Neural cell (in vitro differentiated cells): ENCODE measurements around the gene KRTAP22-2. TPM values are rescaled to one million over a fixed set of nuclear protein-coding genes. Genes with fewer than 3 reads are reported as not detected.
A peak's percentile ranks its signal among the peaks of the same experiment; 100 is the strongest.

Experiments used
- H2AFZ ChIP-seq: fragments of 200-600, 300-800 bp; sonication (generic), shearing (Covaris generic); 2 replicates; pipeline ENCODE4 v1.6.0; 2014; ENCODE audit warnings: low read depth, mild to moderate bottlenecking, antibody characterized with exemption, low read length, moderate library complexity
- H3F3A ChIP-seq: fragments of 200-600 bp; shearing (Covaris generic); 2 replicates; pipeline ENCODE4 v1.6.1; 2016; ENCODE audit warnings: mild to moderate bottlenecking, moderate library complexity, mixed read lengths, antibody characterized with exemption, low read length; ENCODE audit not compliant: insufficient read depth, poor library complexity, severe bottlenecking
- H3K27ac ChIP-seq: fragments of 200-600, 300-800 bp; sonication (generic), shearing (Covaris generic); 2 replicates; pipeline ENCODE4 v1.5.1; 2014; ENCODE audit warnings: mild to moderate bottlenecking, low read length, moderate library complexity
- H3K27me3 ChIP-seq: fragments of 300-800, 200-600 bp; sonication (generic), shearing (Covaris generic); 2 replicates; pipeline ENCODE4 v1.6.0; 2014; ENCODE audit warnings: mild to moderate bottlenecking, low read depth, low read length, moderate library complexity; ENCODE audit not compliant: insufficient read depth
- H3K36me3 ChIP-seq: fragments of 300-800, 200-600 bp; sonication (generic), shearing (Covaris generic); 2 replicates; pipeline ENCODE4 v1.5.1; 2014; ENCODE audit warnings: mild to moderate bottlenecking, antibody characterized with exemption, low read length, moderate library complexity; ENCODE audit not compliant: insufficient read depth
- H3K4me2 ChIP-seq: fragments of 300-800, 200-600 bp; sonication (generic), shearing (Covaris generic); 2 replicates; pipeline ENCODE4 v1.6.0; 2014; ENCODE audit warnings: mild to moderate bottlenecking, low read length
- H3K4me3 ChIP-seq: fragments of 300-800, 200-600 bp; sonication (generic), shearing (Covaris generic); 2 replicates; pipeline ENCODE4 v1.5.1; 2014; ENCODE audit warnings: mild to moderate bottlenecking, low read length, moderate library complexity
- H3K79me2 ChIP-seq: fragments of 200-600 bp; shearing (Covaris generic); replicated peaks from 2 replicates; pipeline ENCODE4 v1.6.0; 2014; ENCODE audit warnings: mild to moderate bottlenecking, low read length, moderate library complexity; ENCODE audit not compliant: insufficient read depth
- H3K9ac ChIP-seq: fragments of 300-800, 200-600 bp; sonication (generic), shearing (Covaris generic); 2 replicates; pipeline ENCODE4 v1.6.1; 2016; ENCODE audit warnings: mild to moderate bottlenecking, low read length, mixed read lengths
- H3K9me2 ChIP-seq: fragments of 200-600 bp; shearing (Covaris generic); 2 replicates; pipeline ENCODE4 v1.6.1; 2016; ENCODE audit warnings: mild to moderate bottlenecking, low read length, mixed read lengths; ENCODE audit not compliant: insufficient read depth
- H3K9me3 ChIP-seq: fragments of 200-600, 300-800 bp; sonication (generic), shearing (Covaris generic); 2 replicates; pipeline ENCODE4 v1.6.1; 2016; ENCODE audit warnings: mild to moderate bottlenecking, mixed run types, low read length, moderate library complexity, mixed read lengths
- H4K20me1 ChIP-seq: fragments of 200-600 bp; shearing (Covaris generic); 2 replicates; pipeline ENCODE4 v1.6.1; 2016; ENCODE audit warnings: mild to moderate bottlenecking, mixed run types; ENCODE audit not compliant: insufficient read depth
- EP300 ChIP-seq: fragments of 450-650 bp; conservative IDR thresholded peaks from 2 replicates; pipeline ENCODE4 v1.6.1; 2014; ENCODE audit warnings: antibody characterized with exemption, mild to moderate bottlenecking, moderate library complexity; ENCODE audit not compliant: poor library complexity, severe bottlenecking
- EZH2 ChIP-seq: fragments of 200-600, 300-800 bp; shearing (Covaris generic), sonication (generic); IDR thresholded peaks from 2 replicates; pipeline ENCODE4 v1.6.1; 2014; ENCODE audit warnings: antibody characterized with exemption, low read length, borderline replicate concordance, mild to moderate bottlenecking; ENCODE audit not compliant: insufficient read depth, poor library complexity, severe bottlenecking
- MXI1 ChIP-seq: fragments of 450-650 bp; conservative IDR thresholded peaks from 2 replicates; pipeline ENCODE4 v1.6.1; 2014; ENCODE audit warnings: antibody characterized with exemption, mild to moderate bottlenecking; ENCODE audit not compliant: poor library complexity, severe bottlenecking
- POLR2AphosphoS5 ChIP-seq: IDR thresholded peaks from 2 replicates; pipeline ENCODE4 v1.6.1; 2012
- RAD21 ChIP-seq: fragments of 450-650 bp; conservative IDR thresholded peaks from 2 replicates; pipeline ENCODE4 v1.6.1; 2014; ENCODE audit warnings: antibody characterized with exemption, mild to moderate bottlenecking, moderate library complexity
- REST ChIP-seq: IDR thresholded peaks from 2 replicates; pipeline ENCODE4 v1.6.1; 2012; ENCODE audit warnings: borderline replicate concordance
- SMC3 ChIP-seq: fragments of 450-650 bp; conservative IDR thresholded peaks from 2 replicates; pipeline ENCODE4 v1.6.1; 2014; ENCODE audit warnings: antibody characterized with exemption, mild to moderate bottlenecking, moderate library complexity; ENCODE audit not compliant: poor library complexity
- TAF1 ChIP-seq: IDR thresholded peaks from 2 replicates; pipeline ENCODE4 v1.6.1; 2012; ENCODE audit warnings: low read depth
- polyA plus RNA-seq: library from polyadenylated mRNA; depleted of rRNA; stranded (reverse); fragments of >200 nt; gene quantifications from 2 replicates; pipeline ENCODE4 v1.2.3, GENCODE V29; 2014
- TF ChIP-seq, protein P1 (sequence below): fragments of 450-650 bp; IDR thresholded peaks from 2 replicates; pipeline ENCODE4 v1.5.1; 2014; ENCODE audit warnings: antibody characterized with exemption, mild to moderate bottlenecking, moderate library complexity; ENCODE audit not compliant: poor library complexity, severe bottlenecking

The KRTAP22-2 gene
- polyA plus RNA-seq, 1 donor from 2014 or later = not detected

GRCh38 chr21:30582870-30583269 is 7.3 kb downstream of the KRTAP22-2 start:
- Histone ChIP-seq H3F3A (no peaks in the 10 kb centered on the region), H3K27me3 (no peaks in the 10 kb centered on the region), H2AFZ (no peak overlapping the region), H3K4me2 (no peak overlapping the region), H3K9me2 (no peaks in the 10 kb centered on the region), H3K36me3 (no peaks in the 10 kb centered on the region), H4K20me1 (no peaks in the 10 kb centered on the region), H3K9ac (no peak overlapping the region), H3K4me3 (no peak overlapping the region), H3K79me2 (no peaks in the 10 kb centered on the region), H3K27ac (no peak overlapping the region), H3K9me3 (no peaks in the 10 kb centered on the region)
- TF ChIP-seq, protein P1, sequence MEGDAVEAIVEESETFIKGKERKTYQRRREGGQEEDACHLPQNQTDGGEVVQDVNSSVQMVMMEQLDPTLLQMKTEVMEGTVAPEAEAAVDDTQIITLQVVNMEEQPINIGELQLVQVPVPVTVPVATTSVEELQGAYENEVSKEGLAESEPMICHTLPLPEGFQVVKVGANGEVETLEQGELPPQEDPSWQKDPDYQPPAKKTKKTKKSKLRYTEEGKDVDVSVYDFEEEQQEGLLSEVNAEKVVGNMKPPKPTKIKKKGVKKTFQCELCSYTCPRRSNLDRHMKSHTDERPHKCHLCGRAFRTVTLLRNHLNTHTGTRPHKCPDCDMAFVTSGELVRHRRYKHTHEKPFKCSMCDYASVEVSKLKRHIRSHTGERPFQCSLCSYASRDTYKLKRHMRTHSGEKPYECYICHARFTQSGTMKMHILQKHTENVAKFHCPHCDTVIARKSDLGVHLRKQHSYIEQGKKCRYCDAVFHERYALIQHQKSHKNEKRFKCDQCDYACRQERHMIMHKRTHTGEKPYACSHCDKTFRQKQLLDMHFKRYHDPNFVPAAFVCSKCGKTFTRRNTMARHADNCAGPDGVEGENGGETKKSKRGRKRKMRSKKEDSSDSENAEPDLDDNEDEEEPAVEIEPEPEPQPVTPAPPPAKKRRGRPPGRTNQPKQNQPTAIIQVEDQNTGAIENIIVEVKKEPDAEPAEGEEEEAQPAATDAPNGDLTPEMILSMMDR = no peak
- peak; percentile 7 for TF ChIP-seq POLR2AphosphoS5

GRCh38 chr21:30580132-30580531 is 10.1 kb downstream of the KRTAP22-2 start:
- Histone ChIP-seq H3F3A (no peaks in the 10 kb centered on the region), H3K4me3 (no peak overlapping the region), H3K27ac (no peak overlapping the region), H3K27me3 (no peaks in the 10 kb centered on the region), H3K79me2 (no peaks in the 10 kb centered on the region), H3K9ac (no peak overlapping the region), H3K36me3 (no peaks in the 10 kb centered on the region), H3K9me2 (no peaks in the 10 kb centered on the region), H3K9me3 (no peaks in the 10 kb centered on the region), H4K20me1 (no peaks in the 10 kb centered on the region), H2AFZ (no peak overlapping the region), H3K4me2 (no peak overlapping the region)
- TF ChIP-seq REST (no peak), EZH2 (no peak), POLR2AphosphoS5 (no peak), MXI1 (no peak), EP300 (no peak), SMC3 (no peak), RAD21 (no peak)

DNA sequence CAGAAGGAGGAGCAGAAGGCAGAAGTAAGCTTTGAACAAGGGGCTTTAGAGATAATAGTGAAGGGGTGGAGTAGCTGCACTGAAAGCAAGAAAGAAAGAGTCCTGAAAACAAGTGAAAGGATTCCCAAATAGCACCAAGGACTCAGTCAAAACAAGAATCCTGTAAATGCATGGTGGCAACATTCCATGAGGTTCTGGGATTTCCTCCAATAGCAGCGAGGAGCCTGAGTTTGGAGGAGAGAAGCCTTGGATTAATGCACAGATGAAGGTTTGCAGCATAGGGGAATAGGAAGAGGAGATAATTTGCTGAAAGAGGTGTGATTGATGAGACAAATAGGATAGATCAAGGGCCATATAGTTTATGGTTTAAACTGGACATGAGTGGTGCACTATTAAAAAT is 10.9 kb downstream of the KRTAP22-2 start:
- Histone ChIP-seq H3F3A (no peaks in the 10 kb centered on the region), H3K79me2 (no peaks in the 10 kb centered on the region), H4K20me1 (no peaks in the 10 kb centered on the region), H2AFZ (no peak overlapping the region), H3K4me2 (no peak overlapping the region), H3K9ac (no peak overlapping the region), H3K27ac (no peak overlapping the region), H3K27me3 (no peaks in the 10 kb centered on the region), H3K4me3 (no peak overlapping the region), H3K9me3 (no peaks in the 10 kb centered on the region), H3K36me3 (no peaks in the 10 kb centered on the region), H3K9me2 (no peaks in the 10 kb centered on the region)
- TF ChIP-seq RAD21 = no peak
- no peak for TF ChIP-seq EP300
- no peak for TF ChIP-seq REST
- TF ChIP-seq SMC3 = no peak
- TF ChIP-seq MXI1 = no peak
- no peak for TF ChIP-seq POLR2AphosphoS5
- no peak for TF ChIP-seq TAF1
- no peak for TF ChIP-seq EZH2
- TF ChIP-seq, protein P1 = no peak
